Measurements from ENCODE around the gene NUTF2.
"Not testable (repeated sequence)": the region's sequence is repeated elsewhere in the genome, so short reads cannot be mapped to it uniquely, and the experiment has no call there.

NUTF2 gene

DNA sequence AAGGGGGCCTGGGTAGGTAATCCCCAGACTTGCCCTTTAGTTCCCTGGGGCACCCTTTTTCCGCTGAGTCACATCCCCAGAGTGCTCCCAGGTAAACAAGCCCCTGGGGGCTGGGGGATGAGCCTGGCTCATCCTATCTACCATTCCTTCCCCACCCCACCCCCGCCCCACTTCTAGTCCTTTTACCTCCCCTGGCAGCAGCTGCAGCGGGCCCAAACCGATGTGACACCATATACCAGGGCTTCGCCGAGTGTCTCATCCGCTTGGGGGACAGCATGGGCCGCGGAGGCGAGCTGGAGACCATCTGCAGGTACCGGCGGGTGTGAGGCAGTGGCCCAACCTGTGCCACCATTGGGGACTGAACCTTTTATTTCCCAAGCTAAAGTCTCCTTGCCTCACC, 38.8 kb downstream of the NUTF2 start:
- no peak for DNase-seq (ENCODE audit: low read depth)

DNA sequence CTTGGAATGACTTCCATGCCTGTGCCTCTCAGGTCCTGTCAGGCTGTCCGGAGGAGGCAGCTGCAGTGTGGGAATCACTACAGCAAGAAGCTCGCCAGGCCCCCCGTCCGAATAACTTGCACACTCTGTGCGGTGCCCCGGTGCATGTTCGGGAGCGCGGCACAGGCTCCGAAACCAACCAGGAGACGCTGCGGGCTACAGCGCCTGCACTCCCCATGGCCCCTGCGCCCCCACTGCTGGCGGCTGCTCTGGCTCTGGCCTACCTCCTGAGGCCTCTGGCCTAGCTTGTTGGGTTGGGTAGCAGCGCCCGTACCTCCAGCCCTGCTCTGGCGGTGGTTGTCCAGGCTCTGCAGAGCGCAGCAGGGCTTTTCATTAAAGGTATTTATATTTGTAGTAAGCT, 39.2 kb downstream of the NUTF2 start:
- DNase-seq (ENCODE audit: low read depth) = no peak

DNA sequence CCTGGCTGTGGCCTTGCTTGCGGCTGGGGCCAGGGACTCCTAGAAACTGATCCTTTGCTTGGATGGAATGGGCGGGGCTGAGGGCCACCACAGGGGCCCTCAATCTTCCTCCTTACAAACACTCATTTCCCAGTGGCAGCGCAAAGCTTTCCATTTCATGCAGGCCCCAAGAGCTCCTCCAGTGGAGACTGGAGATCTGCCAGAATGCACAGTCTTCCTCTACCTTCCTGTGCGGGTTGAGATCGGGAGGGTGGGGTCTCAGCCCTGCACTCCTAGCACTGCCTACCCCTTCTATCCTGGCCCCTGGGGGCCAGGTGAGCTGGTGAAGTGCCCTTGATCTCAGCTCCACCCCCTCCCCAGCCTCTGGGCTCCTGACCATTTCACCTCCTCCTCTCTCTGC, 39.7 kb downstream of the NUTF2 start:
- DNase-seq (ENCODE audit: low read depth) = no peak

DNA sequence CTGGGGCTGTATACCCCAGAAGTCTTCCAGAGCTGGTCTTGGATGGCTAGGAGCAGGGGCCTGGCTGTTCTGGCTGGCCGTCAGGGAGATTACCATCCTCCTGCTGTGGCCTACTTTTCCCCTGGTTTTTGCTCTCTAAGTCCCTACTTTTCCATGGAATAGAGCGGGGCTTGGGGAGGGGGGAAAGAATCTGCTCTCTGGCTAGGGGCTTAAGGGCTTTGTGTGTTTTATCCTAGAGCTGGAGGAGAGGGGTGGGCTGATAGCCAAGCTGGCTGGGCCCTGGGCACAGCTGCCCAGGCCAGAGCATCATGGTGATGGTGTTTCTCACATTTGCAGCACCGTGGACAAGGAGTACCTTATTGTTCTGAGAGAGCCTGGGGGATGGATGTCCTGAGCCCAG, 41.6 kb downstream of the NUTF2 start:
- DNase-seq (ENCODE audit: low read depth) = no peak

DNA sequence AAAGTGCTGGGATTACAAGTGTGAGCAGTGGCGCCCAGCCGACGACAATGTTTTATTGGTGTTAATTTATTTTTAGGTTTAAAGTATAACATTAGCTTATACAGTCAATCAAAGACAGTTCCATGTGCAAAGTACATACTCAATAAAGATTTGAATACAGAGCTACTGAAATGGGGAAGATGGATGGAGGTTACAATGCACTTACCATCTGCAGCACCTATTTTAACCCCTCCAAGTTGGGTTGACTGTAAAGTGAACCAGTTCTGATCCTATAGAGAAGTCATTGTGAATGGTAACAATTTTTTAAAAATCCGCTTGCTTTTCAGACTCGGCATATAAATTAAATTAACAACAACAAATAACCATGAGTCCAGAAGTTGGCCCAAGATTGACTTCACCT, 45.6 kb downstream of the NUTF2 start:
- DNase-seq (ENCODE audit: low read depth) = no peak

DNA sequence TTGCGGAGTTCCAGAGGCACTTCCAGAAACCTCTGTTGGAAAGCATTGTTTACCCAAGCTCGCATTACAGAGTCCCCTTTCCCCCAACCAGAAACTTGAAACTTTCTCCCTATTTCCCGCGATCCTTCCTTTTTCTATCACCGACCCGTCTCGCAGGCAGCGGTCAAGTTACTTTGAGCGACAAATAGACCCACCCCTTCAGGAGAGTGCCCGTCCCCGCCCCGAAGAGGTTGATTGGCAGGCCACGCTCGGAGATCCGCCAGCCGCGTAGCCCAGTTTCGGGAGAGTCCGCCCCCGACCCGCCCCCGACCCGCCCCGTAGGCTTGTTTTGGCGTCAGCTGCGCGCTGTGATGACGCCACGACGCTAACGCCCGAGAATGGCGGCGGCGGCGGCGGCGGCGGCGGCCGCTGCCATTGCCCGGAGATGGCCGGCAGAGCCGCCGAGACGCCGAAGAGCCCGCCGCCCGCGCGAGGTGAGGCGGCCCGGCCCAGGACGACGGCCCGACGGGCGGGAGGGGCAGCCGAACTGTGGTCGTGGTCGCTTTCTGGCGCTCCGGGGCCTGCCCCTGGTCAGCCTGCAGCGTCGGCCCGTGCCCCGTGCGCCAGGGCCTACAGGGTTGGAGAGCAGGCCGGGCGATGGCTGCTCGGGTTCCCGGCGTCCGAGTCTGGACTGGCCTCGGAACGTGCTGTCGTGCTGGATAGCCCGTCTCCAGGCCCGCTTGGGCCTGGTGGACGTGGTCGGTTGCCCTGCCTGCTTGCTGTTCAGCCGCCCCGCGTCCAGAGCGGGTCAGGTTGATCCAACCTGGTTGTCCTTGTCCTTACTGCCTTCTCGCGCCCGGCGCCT, 46.4 kb downstream of the NUTF2 start, which contains the start of gene PSKH1:
TSS of gene PSKH1 (plus strand) at position 356 of the 844 bp plus-strand sequence. CDS start 15,496 bp downstream, outside the sequence.
- peak; percentile 92 for DNase-seq (ENCODE audit: low read depth)

DNA sequence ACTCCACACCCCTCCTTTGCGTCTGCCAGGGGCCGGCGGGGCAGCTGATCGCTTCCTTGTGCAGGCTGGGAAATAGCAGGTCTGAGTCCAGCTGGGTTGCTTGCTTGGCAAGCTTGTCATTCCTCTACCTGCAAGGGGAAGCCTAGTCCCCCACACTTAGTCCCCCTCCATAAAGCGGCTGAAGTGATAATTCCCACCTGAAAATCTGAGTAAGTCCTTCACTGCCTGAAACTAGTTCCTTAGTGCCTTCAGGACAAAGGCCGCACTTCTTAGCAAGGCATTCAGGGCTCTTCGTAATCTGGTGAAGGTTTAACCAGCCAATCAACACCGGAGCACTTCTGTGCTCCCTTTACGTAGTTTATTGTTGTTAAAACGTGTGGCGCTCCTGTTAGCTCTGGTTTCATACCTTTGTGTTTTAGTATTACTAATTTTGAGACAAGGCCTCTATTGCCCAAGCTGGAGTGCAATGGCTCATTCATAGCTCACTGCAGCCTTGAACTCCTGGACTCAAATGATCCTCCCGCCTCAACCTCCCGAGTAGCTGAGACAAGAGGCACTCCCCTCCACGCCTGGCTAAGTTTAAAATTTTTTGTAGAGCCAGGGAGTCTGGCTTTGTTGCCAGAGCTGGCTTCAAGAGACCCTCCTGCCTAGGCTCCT, 47.1 kb downstream of the NUTF2 start:
- DNase-seq (ENCODE audit: low read depth) = no peak

DNA sequence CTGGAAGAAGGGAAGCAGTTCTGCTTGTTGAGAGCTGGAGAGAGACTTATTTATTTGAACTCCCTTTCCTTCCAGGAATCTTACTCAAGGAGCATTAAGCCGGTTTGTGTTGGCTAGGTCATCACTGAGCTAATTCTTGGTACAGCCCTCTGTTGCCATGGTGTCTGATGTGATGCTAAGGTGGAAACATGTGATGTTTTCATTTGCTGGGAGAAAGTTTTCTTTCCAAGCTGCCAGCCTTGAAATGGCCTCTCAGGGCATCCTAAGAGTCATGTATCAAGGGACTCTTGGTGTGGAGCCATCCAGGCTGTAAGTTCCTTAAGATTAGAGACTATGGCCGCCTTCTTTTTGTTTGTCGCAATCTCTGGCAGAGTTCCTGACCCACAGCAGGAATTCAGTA, 50.5 kb downstream of the NUTF2 start:
- no peak for DNase-seq (ENCODE audit: low read depth)

DNA sequence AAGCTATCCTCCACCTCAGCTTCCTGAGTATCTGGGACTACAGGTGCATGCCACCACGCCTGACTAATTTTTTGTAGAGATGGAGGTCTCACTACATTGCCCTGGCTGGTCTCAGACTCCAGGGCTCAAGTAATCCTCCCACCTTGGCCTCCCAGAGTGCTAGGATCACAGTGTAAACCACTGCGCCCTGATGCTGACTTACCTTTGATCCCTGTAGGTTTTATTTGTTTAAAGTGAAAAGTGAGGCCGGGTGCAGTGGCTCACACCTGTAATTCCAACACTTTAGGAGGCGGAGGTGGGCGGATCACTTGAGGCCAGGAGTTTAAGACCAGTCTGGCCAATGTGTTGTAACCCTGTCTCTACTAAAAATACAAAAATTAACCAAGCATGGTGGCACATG, 55.0 kb downstream of the NUTF2 start:
- DNase-seq (ENCODE audit: low read depth) = no peak

DNA sequence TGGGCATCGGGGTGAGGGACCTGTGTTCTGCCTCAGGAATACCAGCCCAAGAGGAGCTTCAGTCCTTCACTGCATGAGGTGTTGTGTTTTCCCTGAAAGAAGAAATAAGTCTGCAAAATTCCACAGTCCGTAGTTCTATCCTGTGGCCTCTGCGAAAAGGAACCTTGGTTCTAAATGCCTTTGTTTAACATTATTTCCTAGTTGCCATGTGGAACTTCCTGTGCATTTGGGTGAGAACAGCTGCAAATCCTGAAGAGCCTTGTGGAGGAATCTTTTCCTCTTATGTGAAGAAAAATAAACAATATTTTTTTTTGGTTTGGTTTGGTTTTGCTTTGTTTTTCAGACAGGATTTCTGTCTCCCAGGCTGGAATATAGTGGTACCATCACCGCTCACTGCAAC, 56.1 kb downstream of the NUTF2 start:
- no peak for DNase-seq (ENCODE audit: low read depth)

DNA sequence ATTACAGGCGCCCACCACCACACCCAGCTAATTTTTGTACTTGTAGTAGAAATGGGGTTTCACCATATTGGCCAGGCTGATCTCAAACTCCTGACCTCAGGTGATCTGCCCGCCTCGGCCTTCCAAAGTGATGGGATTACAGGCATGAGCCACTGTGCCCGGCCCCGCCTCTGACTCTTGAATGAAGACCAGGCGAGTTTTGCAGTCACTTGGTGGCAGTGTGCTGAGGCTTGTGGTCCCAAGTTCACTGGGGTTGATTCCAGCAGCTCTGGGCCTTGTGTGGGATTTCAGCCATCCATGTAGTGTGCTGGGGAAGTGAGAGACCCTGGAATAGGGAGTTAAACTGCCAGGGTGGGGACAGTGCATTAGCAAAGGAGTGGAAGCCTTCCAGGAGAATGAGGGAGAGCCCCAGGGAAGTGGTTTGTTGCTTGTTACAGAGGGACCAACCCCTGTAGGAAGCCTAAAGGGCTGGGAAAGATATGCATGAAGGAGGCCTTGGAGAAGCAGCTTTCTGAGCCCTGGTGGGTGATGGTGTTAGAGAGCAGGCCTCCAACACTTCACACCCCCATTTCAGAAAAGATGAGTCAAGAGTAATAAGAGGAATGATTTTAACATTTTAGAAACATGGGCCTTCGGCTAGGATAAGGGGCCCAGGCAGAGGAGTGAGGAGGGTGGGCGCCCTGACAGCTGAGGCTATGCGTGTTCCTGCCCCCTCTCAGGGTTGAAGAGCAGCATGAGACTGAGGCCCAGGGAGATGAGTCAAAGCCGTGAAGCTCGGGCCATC, 60.9 kb downstream of the NUTF2 start:
- DNase-seq (ENCODE audit: low read depth) = no peak

DNA sequence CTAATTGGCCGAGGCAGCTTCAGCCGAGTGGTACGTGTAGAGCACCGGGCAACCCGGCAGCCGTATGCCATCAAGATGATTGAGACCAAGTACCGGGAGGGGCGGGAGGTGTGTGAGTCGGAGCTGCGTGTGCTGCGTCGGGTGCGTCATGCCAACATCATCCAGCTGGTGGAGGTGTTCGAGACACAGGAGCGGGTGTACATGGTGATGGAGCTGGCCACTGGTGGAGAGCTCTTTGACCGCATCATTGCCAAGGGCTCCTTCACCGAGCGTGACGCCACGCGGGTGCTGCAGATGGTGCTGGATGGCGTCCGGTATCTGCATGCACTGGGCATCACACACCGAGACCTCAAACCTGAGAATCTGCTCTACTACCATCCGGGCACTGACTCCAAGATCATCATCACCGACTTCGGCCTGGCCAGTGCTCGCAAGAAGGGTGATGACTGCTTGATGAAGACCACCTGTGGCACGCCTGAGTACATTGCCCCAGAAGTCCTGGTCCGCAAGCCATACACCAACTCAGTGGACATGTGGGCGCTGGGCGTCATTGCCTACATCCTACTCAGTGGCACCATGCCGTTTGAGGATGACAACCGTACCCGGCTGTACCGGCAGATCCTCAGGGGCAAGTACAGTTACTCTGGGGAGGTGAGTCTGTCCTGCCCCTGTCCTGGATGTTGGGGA, 62.5 kb downstream of the NUTF2 start:
- DNase-seq (ENCODE audit: low read depth) = no peak

DNA sequence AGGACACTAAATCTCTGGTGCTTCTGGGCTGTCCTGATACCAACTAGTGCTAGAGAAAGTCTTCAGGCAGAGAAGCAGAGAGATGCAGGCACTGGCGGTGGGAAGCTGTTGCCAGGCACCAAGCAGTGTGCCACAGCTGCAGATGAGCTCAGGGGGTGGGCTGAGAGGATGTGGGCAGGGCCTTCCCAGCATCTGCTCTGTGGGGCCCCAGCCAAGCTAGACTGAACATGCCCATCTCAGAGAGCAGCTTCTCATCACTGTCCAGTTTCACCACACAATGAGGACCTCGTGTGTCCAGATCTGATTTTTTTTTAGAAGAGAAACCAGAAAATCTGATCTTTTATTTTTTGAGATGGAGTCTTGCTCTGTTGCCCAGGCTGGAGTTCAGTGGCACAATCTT, 63.4 kb downstream of the NUTF2 start:
- DNase-seq (ENCODE audit: low read depth) = no peak

DNA sequence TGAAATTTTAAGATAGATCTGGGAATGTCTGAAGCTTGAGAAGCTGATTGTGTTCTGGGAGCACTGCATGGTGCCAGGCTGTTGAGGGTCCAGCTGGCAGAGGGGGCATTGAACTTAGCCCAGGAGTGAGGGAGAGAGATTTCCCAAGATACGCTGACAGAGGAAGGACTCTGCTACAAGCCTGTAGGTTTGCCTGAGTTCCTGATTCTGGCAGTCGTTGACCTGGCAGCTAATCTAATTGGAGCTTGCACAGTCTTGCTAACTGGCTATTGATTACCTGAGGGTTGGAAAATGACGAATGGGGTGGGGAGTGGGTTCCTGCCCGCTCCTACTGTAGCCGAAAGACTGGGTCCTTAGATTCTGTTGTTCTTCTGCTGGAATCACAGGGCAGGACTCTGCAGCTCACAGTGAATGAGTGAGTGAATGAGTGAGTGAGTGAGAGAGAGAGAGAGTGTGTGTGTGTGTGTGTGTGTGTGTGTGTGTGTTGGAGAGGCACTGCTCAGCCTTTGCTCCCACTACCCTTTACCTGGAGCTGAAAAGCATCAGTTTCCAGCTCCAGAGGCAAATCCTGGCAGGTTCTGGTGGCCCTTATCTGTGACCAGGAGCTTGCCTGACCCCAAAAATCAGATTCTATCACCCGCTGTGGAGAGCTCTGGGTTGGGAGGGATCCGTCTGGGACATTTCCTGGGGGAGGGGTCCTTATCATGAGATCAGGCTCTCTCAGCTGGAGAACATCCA, 68.2 kb downstream of the NUTF2 start:
- DNase-seq (ENCODE audit: low read depth) = no peak

DNA sequence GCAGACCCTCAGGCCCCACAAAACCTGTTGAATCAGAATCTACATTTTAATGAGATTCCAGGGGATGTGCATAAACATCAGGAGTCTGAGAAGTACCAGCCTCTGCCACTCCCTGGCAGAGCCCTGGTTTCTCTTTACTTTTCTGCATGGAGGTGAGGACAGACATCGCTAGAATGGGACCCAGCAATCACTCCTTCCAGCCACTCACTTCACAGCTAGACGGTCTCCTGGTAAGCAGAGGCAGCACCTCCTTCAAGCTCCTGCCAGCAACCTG, 68.7 kb downstream of the NUTF2 start:
- not testable (repeated sequence) for DNase-seq (ENCODE audit: low read depth)

DNA sequence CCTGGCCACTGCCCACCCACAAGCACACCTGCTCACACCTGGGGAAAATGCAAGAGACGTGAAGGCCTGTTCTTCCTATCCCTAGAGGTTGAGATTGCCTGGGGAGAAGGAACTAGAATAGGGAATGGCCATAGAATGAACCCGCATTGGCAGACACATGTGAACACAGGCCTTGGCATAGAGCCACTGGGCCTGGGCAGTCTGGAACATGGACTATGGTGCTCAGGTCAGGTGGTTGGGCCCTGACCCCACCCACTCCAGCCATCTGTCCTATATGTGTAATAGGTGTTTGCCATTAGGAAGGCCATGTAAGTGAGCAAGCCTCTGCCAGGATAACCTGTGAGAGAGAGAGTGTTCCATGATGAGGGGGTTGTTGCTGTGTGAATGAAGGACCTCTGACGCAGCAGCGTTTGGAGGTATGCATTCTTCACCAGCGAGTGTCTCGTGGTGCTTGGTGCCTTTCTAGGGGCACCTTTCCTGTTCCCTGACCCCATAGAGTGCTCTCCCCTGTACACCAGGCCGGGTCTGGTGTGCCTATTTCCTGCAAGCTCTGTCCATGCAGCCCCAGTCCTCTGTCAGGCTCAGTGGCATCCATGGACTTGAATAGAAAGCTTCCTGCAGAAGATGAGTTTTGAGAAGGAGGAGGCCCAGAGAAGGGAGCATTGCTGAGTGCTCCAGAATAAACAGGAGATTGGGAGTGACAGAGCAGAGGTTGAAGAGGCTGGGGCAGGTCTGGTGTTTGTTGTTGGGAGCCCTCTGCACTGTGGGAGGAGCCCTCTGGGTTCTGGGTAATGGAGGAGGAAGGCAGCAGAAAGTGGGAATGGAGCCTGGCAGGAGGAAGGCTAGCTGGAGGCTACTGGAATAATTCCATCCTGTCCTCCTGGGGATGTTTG, 69.3 kb downstream of the NUTF2 start:
- no peak for DNase-seq (ENCODE audit: low read depth)

DNA sequence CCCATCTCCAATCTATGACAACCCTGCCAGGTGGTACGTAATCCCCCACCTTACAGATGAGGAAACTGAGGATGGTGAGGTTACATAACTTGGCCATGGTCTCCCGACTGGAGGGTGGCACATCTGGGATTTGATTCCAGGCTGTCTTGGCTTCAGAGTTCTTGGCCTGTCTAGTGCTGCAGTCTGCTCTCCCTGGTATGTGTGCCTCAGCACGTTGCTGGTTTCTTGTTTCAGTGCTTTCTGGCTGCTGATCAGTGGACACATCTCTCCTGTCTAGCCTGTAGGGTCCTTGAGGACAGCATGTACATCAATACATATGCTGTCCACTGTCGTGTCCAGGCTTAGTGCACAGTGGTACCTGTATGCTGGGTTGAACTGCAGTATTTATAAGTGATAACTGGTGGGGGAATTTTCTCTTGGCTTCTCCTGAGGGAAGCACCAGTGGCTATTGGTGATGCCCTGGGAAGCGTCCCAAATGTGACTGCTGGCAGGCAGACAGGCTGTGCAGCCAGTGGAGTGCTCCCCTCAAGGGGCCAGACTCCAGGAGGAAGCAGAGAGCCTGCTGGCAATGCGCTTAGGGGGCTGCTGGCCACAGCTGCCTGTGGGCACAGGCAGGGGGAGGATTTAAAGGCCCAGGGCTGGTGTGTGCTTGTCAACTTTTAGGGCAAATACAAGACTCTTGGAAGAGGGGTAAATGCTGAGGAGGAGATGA, 70.6 kb downstream of the NUTF2 start:
- no peak for DNase-seq (ENCODE audit: low read depth)

DNA sequence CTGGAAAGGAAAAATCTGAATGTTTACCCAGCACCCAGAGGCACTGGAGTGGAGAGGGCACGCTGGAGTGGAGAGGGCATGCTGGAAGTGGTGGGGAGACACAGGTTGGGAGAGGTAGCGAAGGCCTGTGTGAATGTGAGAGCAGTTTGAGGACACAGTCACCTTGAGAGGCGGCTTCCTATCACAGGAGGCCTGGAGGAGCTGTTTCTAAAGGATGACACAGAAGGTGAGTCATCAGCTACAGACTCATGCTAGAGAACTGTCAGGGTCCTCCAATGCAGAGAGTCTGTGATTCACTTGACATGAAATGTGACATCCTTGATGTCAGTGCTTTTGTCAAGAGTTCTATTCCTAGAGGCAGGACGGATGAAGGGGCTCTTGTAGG, 71.1 kb downstream of the NUTF2 start:
- no peak for DNase-seq (ENCODE audit: low read depth)

DNA sequence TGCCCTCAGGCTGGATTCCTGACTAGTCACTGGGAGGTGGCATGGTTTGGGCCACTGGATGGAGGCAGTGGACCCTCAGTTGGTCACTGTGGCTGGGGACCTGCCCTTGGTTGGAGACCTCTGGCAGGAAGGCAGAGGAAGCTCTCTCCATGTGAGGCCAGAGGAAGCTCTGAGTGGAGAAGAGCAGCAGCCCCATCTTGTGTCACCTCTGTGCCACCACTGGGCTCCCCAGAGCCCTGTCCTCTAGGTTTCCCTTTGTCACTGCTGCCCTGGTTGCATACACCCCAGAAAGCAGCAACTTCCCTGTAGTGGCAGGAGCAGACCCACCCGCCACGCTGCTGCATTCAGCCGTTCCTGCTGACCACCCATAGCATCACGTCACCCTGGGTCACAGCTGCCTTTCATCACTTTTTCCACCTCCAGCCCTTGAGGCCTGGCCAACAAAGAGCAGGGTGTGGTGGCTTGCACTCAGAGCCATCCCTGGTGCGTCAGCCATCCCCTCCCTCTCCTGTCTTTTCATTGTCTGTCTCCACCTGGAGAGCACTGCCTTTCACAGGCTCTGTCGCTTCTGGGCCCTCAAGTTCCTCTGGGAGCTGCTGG, 73.0 kb downstream of the NUTF2 start:
- no peak for DNase-seq (ENCODE audit: low read depth)

Measured in T-helper 22 cell (primary cell).